RKO (cell line): ENCODE data around the gene ESR1.
"Not testable (repeated sequence)": the region's sequence is repeated elsewhere in the genome, so short reads cannot be mapped to it uniquely, and the experiment has no call there.

Experiments
- DNase-seq: peaks from one replicate; pipeline ENCODE4 v3.0.0-alpha.2; 2016; ENCODE audit warnings: low spot score

ESR1 gene

GRCh38 chr6:151988199-151988598 lies 180.7 kb downstream of the ESR1 start:
- not testable (repeated sequence) for DNase-seq

GRCh38 chr6:151992091-151992490 lies 184.6 kb downstream of the ESR1 start:
- DNase-seq: no peak

DNA sequence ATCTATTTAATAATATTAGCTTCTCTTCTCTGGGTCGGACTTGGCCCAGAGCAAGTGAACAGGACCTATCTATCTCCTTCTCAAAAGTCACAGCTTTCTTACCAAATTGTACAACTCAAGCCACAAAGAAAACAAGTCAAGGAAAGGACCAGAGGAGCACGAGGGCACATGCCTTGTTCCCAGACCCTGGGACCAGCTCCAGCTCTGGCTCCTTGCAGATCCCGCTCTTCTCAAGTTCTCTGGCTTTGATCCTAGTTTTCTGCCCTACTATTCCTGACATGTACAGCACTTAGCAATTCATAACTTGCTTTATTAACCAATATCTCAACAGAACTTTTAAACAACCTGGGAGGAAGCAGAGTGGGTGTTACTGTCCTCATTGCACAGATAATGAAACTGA lies 185.9 kb downstream of the ESR1 start:
- DNase-seq: no peak

DNA sequence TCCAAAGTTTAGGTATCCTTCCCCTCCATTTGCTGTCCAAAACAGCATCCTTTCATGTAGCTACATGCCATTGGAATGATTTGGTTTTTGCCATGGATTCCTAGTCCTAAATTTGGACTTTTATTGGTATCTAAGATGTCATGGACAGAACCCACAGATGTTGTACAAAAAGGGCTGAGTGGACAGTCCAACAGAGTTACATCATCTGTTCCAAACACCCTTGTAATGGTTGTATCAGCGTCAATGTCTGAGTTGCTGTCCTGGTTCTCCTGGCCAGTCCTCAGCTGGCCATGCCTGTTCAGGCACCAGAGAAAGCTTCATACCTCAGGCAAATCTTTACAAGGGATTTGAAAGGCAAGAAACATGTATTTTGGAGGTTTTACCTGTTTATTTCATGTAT lies 191.3 kb downstream of the ESR1 start:
- DNase-seq: no peak

DNA sequence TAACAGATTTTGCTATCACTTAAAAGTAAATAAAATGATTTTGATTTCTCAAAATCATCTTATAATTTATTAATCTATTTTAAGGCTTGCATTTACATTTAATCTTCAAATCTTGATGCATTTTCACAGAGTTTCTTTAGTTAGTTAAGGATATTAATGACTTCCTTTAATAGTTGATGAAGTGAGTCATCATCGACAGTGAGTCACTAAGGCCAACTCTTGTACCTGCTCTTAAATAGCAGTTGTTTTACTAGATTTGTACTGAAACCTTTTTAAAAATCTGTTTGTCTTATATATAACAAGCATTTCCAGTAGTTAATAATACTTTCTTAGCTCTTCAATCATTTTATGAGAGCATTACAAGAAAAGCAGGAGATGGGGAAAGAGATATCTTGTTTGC lies 191.7 kb downstream of the ESR1 start:
- DNase-seq: no peak

- no peak for DNase-seq
Measured at GRCh38 chr6:152001408-152001807, 193.9 kb downstream of the ESR1 start.

DNA sequence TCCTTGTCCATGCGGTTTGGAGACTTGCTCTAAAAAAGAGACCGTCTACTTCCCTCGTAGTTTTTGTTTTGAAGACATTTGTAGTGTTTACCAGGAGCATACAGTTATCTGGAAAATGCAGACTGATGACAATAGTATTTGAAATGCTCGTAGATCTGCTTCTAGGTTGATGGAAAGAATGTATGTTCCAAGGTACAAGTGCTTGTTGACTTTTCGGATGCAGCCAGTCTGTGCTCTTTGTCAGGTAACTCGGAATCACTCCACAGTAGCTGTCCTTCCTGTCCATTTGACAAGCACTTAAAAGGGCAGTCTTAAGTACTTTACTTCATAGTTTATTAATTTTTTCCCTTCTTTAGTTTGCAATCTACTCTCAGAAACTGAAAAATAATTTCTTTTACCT lies 194.8 kb downstream of the ESR1 start:
- no peak for DNase-seq

DNA sequence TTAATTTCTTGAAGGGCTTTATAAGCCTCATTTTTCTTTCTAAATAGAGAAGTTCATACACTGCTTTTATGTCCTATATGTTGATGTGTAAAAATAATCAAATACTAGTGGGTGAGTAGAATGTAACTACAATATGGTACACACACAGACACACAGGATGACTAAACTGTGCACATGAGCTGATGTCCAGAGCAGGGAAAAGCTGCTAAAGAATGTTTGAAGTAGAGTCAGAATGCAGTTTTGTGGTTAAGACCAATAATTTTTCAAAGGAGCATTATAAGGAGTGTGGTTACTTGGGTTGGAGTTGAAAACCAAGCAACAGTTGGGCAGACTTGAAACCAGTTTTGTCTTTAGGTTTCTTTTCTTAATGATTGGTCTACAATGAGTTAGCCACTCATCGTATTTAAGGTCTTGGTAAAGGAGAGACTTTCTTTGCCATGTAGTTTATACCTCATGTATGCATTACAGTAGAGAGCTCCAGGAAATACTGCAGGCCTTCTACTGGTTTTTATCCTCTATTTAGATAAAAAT lies 196.6 kb downstream of the ESR1 start:
- no peak for DNase-seq

DNA sequence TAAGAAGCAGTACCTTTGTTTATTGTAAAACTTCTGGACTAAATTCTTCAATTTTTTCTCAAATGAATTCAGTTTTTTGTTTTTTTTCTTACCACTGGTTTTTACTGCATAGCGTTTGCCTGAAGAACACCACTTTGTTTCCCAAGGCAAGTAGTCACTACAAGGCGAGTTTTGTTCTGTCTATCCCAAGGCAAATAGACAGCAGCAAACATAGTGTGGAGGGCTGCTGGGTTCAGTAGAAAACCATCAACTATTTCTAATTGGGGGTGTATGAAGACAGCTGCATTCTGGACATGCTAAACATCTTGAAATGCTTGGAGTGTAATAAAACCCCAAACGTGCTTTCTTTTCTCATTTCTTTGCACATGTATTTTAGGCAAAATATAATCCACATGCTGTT lies 197.4 kb downstream of the ESR1 start:
- no peak for DNase-seq

- no peak for DNase-seq
Measured at GRCh38 chr6:152008779-152009178, 201.3 kb downstream of the ESR1 start.

GRCh38 chr6:152012227-152012626 lies 204.7 kb downstream of the ESR1 start:
- no peak for DNase-seq

GRCh38 chr6:152018876-152019275 lies 211.4 kb downstream of the ESR1 start:
- DNase-seq: no peak

DNA sequence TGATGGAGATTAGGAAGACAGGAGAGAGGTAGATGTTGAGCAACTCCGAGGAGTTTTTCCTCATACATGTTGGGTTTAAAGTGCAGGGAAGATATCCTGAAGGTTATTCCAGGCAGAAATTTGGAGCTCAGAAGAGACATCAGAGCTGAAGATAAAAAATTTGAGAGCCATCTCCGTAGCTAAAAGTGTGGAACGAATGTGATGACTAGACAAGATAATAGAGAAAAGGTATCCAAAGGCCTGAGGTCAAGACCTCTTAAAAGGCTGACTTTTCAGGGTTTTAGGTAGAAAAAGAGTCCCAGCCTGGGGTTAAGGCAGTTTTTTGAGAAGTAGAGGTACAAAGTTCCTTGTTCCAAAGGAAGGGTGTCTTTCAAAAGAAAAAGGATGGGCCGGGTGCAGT lies 214.8 kb downstream of the ESR1 start:
- DNase-seq: no peak

- no peak for DNase-seq
Measured at GRCh38 chr6:152023613-152024012, 216.1 kb downstream of the ESR1 start.

DNA sequence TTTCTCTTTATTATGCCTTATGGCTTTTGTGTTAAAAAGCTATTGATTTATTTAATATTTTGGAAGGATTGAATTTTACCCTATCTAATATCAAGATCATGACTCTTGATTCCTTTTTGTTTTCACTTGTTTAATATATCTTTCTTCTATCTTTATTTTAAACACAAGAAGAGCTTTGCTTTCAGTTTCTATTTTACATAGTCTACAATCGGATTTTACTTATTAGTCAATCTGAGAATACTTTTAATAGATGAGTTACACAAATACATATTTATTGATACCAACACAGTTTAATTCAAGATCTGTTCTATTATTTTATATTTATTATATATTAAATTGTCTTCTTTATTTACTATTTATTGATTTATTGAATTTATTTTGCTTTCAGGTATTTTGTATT lies 218.8 kb downstream of the ESR1 start:
- no peak for DNase-seq

GRCh38 chr6:152026744-152027143 lies 219.3 kb downstream of the ESR1 start:
- not testable (repeated sequence) for DNase-seq

GRCh38 chr6:152033765-152034164 lies 226.3 kb downstream of the ESR1 start:
- not testable (repeated sequence) for DNase-seq

DNA sequence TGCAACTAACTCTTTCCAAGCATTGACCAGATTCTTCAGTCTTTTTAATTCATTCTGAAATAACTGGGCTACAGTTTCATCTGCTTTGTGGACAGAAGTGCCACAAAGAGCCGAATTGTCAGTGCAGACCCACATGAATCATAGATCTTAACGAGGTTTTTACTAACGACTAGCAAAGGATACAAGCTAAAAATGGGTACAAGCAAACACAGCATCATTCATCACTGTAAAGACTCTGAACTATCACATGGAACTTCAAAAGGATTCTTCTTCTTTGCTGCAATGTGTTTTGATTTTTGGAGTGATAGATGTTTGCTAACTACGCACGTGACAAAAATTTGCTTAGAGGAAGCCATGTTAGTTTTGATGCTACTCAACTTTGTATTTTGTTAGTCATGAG lies 227.1 kb downstream of the ESR1 start:
- no peak for DNase-seq

DNA sequence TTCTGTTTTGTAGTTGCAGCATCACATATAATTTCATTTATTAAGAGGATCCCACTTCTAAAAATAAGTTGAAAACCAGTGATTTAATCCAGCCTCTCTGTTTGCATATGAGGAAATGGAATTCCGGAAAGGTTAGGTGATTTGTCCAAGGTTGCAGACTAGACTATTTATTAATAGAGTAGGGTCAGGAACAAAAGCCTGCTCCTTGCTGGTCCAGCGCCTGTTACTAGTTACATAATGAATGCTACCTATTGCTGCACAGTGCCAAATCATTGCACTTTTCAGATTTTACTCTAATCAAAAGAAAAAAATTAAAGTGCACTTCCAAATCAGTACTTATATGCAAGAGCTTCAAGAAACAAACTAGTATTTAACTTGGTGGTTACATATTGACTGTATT lies 238.6 kb downstream of the ESR1 start:
- DNase-seq: no peak

DNA sequence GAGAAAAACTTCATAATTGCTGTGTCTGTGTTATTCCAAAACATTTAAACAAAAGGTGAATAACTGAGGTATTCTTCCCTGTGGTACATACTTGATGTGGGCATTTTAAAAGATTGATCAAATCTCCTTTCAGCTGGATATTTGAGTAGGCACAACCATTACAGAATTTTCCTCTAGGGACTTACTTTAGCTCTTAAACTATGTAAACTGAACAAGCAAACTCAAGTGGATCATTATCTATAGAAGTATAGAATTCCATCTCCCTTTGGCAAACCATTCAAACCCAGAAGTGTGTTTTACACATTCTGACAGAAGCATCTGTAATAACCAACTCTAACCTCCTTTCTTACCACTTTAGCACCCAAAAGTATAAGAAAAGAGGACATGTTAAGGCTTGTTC lies 241.4 kb downstream of the ESR1 start:
- no peak for DNase-seq

DNA sequence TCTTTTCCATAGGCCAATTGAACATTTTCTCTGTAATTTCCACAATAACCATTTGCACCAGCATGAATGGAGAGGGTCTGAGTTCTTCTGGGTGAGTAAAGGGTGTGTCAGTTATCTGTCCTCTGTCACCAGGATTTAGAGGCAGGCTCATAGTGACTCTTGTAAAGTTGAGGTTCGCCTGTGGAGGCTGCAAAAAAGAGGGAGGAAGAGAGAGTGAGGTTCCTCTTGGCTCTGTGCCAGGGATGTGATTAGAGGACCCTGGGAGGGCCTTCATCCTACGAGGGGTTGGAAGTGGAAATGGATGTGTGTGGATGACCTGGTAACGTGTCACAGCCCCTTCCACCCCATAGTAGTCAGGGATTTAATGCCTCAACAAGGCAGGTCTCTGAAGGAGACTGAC lies 242.0 kb downstream of the ESR1 start:
- DNase-seq: no peak

DNA sequence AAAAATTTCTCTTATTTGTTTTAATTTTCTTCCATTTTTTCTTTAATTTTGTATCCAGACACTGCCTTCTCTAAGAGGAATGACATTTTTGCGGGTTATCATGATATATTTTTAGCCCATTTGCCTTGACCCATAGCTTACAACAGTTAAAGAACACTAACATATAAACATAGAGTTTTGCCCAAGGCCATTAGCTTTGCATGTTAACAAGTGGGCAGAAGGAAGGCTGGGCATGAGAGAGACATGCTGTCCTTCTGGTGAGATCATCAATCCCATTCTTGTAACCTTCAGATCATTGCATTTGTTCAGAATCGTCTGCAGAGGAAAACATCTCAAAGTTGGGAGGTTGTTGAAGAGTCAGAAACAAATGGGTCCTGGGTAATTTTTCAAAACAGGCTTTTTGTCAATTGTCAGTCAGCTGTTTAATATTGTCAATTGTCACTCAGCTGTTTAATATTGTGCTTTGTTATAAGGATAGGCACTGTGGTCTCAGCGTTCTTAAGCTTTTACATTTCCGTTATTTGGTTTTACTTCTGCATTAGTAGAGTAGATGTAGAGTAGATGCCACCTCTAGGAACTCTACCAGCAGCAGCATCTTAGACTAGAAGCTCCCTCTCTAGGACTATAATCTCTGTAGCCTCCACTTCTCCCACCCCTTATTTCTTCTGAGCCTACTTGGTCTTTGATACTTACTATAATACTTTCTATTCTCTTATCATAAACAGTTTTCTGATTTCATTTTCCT lies 243.1 kb downstream of the ESR1 start:
- DNase-seq: no peak

DNA sequence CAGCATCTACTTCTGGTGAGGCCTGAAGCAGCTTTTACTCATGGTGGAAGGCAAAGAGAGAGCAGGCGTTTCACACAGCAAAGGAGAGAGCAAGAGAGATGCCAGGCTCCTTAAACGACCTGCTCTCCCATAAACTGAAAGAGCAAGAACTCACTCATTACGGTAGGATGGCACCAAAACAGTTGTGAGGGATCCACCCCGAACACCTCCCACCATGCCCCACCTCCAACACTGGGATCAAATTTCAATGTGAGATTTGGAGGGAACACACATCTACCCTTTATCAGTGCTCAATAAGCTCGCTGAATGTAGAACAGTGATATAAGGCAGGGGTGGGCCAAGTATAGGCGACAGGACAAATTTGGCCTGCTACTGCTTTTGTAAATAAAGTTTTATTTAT lies 244.6 kb downstream of the ESR1 start:
- DNase-seq: no peak

DNA sequence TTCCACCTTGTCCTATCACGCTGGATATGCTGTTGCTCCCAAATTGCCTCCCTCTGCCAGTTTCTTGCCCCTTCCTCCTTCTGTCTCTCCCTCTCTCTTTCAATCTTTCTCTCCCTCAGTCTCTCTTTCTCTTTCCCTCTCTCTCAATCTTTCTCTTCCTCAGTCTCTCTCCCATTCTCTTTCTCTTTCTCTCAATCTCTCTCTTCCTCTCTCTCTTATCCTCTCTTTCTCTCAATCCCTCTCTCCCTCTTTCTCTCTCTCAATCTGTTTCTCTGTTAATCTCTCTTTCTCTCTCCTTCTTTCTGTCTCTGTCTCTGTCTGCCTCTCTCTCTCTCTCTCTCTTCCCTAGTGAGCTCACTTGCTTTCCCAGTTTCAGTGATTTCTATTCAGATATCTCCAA lies 245.8 kb downstream of the ESR1 start:
- no peak for DNase-seq
